Stimulated activated CD4-positive, alpha-beta T cell treated with anti-CD3 and anti-CD28 coated beads, TNF-alpha, amount 100 ng/mL, for 1 hour (primary cell): ENCODE results near the gene CEACAM5.
"Not testable (repeated sequence)": the region's sequence is repeated elsewhere in the genome, so short reads cannot be mapped to it uniquely, and the experiment has no call there.

Experiments
- DNase-seq, 3 donors: peaks; one replicate each; pipeline ENCODE4 v3.0.0-alpha.2; 2020; ENCODE audit warnings: low read depth in 3 of 3, low spot score in 1 of 3

CEACAM5 gene

DNA sequence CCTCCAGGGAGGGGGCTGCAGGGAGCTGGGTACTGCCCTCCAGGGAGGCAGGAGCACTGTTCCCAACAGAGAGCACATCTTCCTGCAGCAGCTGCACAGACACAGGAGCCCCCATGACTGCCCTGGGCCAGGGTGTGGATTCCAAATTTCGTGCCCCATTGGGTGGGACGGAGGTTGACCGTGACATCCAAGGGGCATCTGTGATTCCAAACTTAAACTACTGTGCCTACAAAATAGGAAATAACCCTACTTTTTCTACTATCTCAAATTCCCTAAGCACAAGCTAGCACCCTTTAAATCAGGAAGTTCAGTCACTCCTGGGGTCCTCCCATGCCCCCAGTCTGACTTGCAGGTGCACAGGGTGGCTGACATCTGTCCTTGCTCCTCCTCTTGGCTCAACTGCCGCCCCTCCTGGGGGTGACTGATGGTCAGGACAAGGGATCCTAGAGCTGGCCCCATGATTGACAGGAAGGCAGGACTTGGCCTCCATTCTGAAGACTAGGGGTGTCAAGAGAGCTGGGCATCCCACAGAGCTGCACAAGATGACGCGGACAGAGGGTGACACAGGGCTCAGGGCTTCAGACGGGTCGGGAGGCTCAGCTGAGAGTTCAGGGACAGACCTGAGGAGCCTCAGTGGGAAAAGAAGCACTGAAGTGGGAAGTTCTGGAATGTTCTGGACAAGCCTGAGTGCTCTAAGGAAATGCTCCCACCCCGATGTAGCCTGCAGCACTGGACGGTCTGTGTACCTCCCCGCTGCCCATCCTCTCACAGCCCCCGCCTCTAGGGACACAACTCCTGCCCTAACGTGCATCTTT is 7.8 kb upstream of the CEACAM5 start:
- DNase-seq, result no peak

DNA sequence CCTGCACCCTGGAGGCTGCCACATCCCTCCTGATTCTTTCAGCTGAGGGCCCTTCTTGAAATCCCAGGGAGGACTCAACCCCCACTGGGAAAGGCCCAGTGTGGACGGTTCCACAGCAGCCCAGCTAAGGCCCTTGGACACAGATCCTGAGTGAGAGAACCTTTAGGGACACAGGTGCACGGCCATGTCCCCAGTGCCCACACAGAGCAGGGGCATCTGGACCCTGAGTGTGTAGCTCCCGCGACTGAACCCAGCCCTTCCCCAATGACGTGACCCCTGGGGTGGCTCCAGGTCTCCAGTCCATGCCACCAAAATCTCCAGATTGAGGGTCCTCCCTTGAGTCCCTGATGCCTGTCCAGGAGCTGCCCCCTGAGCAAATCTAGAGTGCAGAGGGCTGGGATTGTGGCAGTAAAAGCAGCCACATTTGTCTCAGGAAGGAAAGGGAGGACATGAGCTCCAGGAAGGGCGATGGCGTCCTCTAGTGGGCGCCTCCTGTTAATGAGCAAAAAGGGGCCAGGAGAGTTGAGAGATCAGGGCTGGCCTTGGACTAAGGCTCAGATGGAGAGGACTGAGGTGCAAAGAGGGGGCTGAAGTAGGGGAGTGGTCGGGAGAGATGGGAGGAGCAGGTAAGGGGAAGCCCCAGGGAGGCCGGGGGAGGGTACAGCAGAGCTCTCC is 6.9 kb upstream of the CEACAM5 start:
- no peak for DNase-seq

DNA sequence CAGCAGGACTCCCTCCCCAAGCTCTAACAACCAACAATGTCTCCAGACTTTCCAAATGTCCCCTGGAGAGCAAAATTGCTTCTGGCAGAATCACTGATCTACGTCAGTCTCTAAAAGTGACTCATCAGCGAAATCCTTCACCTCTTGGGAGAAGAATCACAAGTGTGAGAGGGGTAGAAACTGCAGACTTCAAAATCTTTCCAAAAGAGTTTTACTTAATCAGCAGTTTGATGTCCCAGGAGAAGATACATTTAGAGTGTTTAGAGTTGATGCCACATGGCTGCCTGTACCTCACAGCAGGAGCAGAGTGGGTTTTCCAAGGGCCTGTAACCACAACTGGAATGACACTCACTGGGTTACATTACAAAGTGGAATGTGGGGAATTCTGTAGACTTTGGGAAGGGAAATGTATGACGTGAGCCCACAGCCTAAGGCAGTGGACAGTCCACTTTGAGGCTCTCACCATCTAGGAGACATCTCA is 6.2 kb upstream of the CEACAM5 start:
- no peak for DNase-seq

DNA sequence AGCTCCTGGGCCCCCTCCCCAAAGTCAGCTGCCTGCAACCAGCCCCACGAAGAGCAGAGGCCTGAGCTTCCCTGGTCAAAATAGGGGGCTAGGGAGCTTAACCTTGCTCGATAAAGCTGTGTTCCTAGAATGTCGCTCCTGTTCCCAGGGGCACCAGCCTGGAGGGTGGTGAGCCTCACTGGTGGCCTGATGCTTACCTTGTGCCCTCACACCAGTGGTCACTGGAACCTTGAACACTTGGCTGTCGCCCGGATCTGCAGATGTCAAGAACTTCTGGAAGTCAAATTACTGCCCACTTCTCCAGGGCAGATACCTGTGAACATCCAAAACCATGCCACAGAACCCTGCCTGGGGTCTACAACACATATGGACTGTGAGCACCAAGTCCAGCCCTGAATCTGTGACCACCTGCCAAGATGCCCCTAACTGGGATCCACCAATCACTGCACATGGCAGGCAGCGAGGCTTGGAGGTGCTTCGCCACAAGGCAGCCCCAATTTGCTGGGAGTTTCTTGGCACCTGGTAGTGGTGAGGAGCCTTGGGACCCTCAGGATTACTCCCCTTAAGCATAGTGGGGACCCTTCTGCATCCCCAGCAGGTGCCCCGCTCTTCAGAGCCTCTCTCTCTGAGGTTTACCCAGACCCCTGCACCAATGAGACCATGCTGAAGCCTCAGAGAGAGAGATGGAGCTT is 4.7 kb upstream of the CEACAM5 start:
- no peak for DNase-seq

DNA sequence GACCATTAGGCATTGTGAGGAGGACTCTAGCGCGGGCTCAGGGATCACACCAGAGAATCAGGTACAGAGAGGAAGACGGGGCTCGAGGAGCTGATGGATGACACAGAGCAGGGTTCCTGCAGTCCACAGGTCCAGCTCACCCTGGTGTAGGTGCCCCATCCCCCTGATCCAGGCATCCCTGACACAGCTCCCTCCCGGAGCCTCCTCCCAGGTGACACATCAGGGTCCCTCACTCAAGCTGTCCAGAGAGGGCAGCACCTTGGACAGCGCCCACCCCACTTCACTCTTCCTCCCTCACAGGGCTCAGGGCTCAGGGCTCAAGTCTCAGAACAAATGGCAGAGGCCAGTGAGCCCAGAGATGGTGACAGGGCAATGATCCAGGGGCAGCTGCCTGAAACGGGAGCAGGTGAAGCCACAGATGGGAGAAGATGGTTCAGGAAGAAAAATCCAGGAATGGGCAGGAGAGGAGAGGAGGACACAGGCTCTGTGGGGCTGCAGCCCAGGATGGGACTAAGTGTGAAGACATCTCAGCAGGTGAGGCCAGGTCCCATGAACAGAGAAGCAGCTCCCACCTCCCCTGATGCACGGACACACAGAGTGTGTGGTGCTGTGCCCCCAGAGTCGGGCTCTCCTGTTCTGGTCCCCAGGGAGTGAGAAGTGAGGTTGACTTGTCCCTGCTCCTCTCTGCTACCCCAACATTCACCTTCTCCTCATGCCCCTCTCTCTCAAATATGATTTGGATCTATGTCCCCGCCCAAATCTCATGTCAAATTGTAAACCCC is 2.8 kb upstream of the CEACAM5 start:
- peak in 1 of 3 donors; percentile 20 for DNase-seq

DNA sequence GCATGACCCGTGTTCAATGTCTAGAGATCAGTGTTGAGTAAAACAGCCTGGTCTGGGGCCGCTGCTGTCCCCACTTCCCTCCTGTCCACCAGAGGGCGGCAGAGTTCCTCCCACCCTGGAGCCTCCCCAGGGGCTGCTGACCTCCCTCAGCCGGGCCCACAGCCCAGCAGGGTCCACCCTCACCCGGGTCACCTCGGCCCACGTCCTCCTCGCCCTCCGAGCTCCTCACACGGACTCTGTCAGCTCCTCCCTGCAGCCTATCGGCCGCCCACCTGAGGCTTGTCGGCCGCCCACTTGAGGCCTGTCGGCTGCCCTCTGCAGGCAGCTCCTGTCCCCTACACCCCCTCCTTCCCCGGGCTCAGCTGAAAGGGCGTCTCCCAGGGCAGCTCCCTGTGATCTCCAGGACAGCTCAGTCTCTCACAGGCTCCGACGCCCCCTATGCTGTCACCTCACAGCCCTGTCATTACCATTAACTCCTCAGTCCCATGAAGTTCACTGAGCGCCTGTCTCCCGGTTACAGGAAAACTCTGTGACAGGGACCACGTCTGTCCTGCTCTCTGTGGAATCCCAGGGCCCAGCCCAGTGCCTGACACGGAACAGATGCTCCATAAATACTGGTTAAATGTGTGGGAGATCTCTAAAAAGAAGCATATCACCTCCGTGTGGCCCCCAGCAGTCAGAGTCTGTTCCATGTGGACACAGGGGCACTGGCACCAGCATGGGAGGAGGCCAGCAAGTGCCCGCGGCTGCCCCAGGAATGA is 1.5 kb upstream of the CEACAM5 start:
- peak; percentile 12 to 57 (median 33) for DNase-seq

DNA sequence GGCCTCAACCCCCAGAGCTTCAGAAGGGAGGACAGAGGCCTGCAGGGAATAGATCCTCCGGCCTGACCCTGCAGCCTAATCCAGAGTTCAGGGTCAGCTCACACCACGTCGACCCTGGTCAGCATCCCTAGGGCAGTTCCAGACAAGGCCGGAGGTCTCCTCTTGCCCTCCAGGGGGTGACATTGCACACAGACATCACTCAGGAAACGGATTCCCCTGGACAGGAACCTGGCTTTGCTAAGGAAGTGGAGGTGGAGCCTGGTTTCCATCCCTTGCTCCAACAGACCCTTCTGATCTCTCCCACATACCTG is 969 bp upstream of the CEACAM5 start:
- DNase-seq, result no peak

DNA sequence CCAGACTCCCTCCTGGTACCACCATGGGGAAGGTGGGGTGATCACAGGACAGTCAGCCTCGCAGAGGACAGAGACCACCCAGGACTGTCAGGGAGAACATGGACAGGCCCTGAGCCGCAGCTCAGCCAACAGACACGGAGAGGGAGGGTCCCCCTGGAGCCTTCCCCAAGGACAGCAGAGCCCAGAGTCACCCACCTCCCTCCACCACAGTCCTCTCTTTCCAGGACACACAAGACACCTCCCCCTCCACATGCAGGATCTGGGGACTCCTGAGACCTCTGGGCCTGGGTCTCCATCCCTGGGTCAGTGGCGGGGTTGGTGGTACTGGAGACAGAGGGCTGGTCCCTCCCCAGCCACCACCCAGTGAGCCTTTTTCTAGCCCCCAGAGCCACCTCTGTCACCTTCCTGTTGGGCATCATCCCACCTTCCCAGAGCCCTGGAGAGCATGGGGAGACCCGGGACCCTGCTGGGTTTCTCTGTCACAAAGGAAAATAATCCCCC is 505 bp upstream of the CEACAM5 start:
- no peak for DNase-seq

DNA sequence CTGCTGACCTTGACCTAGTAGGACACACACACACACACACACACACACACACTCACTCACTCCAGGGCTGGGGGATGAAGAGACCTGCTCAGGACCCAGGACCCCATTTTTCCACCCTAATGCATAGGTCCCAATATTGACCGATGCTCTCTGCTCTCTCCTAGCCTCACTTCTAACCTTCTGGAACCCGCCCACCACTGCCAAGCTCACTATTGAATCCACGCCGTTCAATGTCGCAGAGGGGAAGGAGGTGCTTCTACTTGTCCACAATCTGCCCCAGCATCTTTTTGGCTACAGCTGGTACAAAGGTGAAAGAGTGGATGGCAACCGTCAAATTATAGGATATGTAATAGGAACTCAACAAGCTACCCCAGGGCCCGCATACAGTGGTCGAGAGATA is 1.1 kb downstream of the CEACAM5 start:
- not testable (repeated sequence) for DNase-seq

DNA sequence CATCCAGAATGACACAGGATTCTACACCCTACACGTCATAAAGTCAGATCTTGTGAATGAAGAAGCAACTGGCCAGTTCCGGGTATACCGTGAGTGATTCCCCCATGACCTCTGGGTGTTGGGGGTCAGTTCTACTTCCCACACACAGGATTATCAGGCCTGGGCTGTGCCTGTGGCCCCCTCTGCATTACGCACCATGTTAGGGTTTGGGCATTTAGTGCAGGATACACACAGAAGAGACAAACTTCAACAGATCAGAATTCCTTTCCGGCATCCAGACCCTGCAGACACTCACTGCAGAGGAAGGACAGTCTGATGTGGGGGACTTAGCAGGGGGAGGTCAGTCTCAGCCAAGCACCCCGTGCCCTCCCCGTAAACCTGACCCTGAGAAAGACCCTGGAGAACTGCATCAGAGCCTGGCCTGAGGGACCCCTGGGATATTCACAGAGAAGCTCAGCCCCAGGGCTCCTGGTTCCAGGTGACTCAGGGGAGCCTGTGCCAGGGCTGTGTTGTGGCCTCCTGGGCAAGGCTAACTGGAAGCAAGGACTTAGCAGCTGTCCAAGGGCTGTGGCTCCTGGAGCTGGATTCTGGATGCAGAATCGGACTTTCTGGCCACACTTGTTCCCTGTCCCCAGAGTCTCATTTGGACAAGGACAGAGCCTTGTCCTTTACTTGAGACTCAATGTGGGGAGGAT is 1.7 kb downstream of the CEACAM5 start:
- DNase-seq, result no peak

DNA sequence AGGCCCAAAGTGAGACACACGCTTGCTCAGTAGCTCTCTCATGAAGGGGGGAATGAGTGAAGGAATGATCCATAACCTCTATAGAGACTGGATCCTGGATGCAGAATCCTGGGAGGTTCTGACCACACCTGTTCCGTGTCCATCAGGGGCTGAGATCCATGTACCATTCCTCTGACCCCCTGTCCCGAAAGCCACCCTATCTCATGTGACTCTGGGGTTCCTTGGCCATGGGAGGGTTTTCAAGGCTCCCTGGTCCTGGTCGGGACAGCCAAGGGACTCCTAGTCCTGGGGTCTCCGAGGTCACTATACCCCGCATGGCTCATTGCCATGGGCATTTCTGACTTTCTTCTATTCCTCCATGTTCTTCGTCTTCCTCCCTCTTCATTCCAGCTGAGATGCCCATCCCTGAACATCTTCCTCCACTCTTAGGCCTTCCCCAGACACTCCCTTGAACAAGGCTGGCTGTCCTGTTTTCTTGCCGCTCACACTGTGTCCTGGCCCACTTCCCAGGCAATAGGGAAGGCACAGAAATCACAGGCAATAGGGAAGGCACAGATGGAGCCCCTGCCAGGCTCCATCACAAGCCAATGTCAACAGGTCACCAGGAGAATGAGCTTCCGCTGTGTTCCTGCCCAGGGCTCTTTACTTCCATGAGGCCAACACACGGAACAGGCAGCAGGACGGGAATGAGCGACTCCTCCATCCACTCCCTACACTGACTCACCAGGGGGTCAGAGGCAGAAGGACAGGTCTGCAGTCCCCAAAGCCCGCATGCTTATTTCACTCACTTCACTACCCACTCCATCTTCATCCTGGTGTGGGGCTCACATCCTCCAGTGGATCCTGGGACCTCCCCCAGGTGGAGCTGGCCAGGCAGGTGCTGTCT is 3.2 kb downstream of the CEACAM5 start:
- DNase-seq, result no peak

DNA sequence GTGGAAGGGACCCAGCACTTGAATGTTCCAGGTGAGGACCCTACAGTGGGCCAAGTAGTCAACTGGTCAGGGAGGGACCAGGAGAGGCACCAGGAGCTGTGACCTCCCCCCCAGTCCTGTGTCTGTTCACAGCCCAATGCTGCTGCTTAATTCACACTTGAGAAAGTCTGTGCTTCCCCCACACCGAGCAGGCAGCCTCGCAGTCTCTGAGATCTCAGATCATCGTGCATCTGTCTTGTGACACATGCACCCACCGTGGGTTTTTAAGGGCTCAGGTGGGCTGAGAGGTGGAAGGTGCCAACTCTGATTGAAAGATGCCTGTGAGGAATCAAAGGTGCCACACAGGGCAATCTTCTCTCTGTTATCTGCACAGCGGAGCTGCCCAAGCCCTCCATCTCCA is 6.2 kb downstream of the CEACAM5 start:
- no peak for DNase-seq

DNA sequence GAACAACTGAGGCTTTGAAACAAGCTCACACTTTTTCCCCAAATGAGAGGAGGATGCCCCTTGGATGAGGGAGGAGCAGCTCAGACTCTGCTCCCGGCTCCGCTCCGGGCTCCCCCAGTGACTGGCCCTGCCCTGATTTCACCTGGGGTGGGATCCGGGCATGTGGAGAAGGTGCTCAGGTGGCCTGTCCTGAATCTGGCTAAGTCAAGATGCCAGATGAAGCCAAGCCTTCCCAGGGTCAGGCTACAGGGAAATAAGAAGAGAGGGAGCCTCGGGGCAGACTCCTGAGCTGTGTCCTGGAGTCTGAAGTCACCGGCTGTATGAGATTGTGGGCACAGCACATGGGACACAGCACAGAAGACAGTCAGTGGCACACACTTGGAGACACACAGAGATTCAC is 10.3 kb downstream of the CEACAM5 start:
- DNase-seq, result no peak

DNA sequence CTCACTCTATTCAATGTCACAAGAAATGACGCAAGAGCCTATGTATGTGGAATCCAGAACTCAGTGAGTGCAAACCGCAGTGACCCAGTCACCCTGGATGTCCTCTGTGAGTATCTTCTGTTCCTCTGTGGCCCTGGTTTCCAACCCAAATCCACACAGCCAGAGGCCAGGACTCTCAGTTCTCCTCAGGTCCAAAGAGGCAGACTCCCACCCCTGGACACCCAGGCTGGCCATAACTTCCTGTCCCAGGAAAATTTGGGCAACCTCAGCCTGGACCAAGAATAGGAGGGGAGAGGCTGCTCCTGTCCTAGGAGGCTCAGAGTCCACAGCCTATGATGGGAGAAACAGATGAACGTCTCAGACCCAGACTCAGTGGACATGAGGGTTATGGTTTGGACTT is 11.7 kb downstream of the CEACAM5 start:
- no peak for DNase-seq

DNA sequence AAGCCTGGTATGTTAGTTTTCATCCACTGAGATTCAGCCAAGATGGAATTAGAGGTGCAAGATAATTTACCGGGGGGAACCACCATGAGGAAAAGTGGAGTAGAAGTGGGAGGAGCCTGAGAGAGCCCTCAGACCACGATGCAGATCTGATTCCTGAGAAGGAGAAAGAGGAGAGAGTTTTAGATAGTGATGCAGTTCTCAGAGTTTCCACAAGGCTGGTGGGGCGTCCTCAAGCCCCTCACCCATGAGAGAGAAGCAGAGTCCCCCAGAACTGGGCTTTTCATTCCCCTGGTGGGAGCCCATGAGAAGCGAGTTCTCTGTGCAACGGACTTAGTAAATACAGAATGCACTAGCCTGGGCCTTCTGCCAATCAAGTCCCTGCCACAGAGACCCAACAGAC is 18.1 kb downstream of the CEACAM5 start:
- no peak for DNase-seq

DNA sequence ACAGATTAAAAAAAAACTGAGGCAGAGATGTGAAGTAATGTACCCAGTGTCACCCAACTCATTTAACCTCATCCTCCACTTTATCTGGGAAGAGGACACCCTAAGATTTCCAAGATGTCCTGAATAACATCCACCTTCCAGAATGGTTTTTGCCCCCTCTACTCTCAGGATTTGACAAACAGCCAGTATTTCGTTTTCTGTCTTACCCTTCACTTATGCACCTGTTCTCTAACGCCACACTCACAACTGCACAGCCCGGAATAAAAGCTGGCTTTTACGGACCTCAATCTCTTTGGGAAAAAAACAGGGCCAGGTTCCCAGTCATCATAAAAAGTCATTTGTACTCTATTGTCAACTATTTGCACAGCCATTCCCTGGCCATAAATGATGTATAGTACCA is 25.7 kb downstream of the CEACAM5 start:
- DNase-seq, result no peak

DNA sequence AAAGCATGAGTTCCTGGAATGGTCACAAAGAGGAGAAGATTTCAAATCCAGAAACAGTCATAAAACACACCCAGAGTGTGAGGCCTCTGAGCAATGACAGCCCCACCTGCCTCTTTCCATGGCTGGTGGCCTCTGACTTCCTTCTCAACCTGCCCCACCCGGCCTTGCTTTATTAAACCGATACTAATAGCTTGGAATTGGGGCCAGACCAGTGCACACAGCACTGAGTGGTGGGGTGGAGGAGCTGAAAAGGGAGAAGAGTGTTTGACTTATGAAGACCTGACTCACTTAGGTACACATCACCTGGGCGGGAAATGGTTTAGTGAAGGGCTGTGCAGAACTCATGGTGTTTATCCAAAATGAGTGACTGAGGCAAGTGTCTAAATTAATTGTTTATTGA is 26.2 kb downstream of the CEACAM5 start:
- DNase-seq, result no peak

DNA sequence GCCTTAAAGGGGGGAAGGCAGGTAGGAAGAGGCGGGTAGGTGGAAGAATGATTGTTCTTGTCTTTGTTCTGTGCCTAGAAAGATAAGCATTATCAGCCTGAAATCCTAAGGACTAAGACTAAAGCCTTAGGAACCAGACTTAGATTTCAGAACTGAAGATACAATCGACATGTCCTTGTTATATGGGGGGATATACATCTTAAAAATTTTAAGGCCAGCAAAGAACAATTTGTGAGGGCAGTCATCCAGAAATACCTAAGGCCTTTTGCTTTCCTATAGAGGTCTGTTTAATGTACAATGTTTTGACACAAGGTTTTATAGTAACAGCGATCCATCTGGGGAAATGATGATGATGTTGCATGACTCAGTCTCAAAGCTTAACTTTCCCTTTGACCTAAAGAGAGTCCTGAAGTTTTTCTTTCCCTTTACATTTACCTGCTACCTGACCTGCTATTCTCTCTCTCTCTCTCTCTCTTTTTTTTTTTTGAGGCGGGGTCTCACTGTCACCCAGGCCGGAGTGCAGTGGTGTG is 26.7 kb downstream of the CEACAM5 start:
- DNase-seq, result no peak

DNA sequence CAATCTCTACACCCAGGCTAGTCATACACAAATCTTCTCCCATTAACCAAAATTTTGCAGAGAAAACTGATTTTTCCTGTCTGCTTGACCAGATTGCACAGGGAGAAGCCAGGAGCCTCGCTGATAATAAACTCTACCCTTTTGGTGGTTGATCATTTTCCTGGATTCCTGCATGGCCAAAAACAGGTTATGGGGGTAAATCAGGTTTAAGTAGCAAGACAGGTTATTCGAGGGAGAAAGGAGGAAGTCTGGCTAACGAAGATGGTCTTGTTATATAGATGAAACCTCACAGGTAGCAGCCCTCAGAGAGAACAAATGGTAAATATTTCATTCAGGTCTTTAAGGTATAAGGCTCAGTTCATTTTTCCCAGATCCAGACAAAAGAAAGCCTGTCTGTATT is 30.9 kb downstream of the CEACAM5 start:
- no peak for DNase-seq
